SIG-M5 (cell line): ENCODE data around the gene HIVEP2.

Source experiments
- DNase-seq: peaks from one replicate; lab custom pipeline; 2025; lab: John Stamatoyannopoulos, UW

The HIVEP2 gene

GRCh38 chr6:142839686-142840040 lies 105.3 kb downstream of the HIVEP2 start:
- no peak for DNase-seq

- no peak for DNase-seq
These were observed 105.9 kb downstream of the HIVEP2 start for GRCh38 chr6:142838821-142839685.

- DNase-seq = no peak
These were observed 109.0 kb downstream of the HIVEP2 start for GRCh38 chr6:142835787-142836535.

GRCh38 chr6:142834853-142835252 lies 110.1 kb downstream of the HIVEP2 start:
- DNase-seq = no peak

- no peak for DNase-seq
These were observed 111.2 kb downstream of the HIVEP2 start for GRCh38 chr6:142833798-142834197.

- no peak for DNase-seq
These were observed 111.9 kb downstream of the HIVEP2 start for GRCh38 chr6:142833054-142833453.

GRCh38 chr6:142830807-142831206 lies 114.2 kb downstream of the HIVEP2 start:
- DNase-seq = no peak

GRCh38 chr6:142830116-142830710 lies 114.8 kb downstream of the HIVEP2 start:
- DNase-seq = no peak

- no peak for DNase-seq
These were observed 115.4 kb downstream of the HIVEP2 start for GRCh38 chr6:142829556-142829955.

- DNase-seq = no peak
These were observed 117.0 kb downstream of the HIVEP2 start for GRCh38 chr6:142827991-142828390.

- no peak for DNase-seq
These were observed 117.6 kb downstream of the HIVEP2 start for GRCh38 chr6:142827369-142827768.

GRCh38 chr6:142825760-142826159 lies 119.2 kb downstream of the HIVEP2 start:
- no peak for DNase-seq

- DNase-seq = no peak
These were observed 120.5 kb downstream of the HIVEP2 start for GRCh38 chr6:142824426-142824825.

GRCh38 chr6:142823256-142823902 lies 121.6 kb downstream of the HIVEP2 start:
- no peak for DNase-seq

- DNase-seq = no peak
These were observed 122.1 kb downstream of the HIVEP2 start for GRCh38 chr6:142822842-142823241.

- no peak for DNase-seq
These were observed 122.6 kb downstream of the HIVEP2 start for GRCh38 chr6:142822383-142822782.

- no peak for DNase-seq
These were observed 123.1 kb downstream of the HIVEP2 start for GRCh38 chr6:142821860-142822259.

GRCh38 chr6:142821164-142821716 lies 123.7 kb downstream of the HIVEP2 start:
- no peak for DNase-seq

- no peak for DNase-seq
These were observed 124.5 kb downstream of the HIVEP2 start for GRCh38 chr6:142820338-142821051.

- no peak for DNase-seq
These were observed 125.2 kb downstream of the HIVEP2 start for GRCh38 chr6:142819603-142820337.

GRCh38 chr6:142816486-142816885 lies 128.5 kb downstream of the HIVEP2 start:
- DNase-seq = no peak
